AG04450 (cell line): ENCODE data around the gene ATP2B1. TPM values are rescaled to one million over a fixed set of nuclear protein-coding genes. Genes with fewer than 3 reads are reported as not detected.

ENCODE experiments used
- CTCF ChIA-PET: fragments of 300-600, 350-600 bp; formaldehyde crosslinking; extraction: SDS; loops from one replicate; lab custom pipeline; 2022; ENCODE audit warnings: antibody characterized with exemption, inconsistent platforms; lab: Charles Lee
- POLR2A ChIA-PET: fragments of 350-600 bp; formaldehyde crosslinking; extraction: SDS; loops from one replicate; lab custom pipeline; 2021; ENCODE audit warnings: antibody characterized with exemption, inconsistent platforms; lab: Yijun Ruan, JAX
- DNase-seq: peaks from one replicate; pipeline ENCODE4 v3.0.0-alpha.2; 2011; ENCODE audit warnings: low read depth, low spot score
- H3K27ac ChIP-seq: one replicate; pipeline ENCODE4 v1.5.1; 2012; ENCODE audit warnings: low read depth, low read length, control low read depth
- H3K27me3 ChIP-seq: one replicate; pipeline ENCODE4 v1.6.0; 2012; ENCODE audit warnings: low read length; ENCODE audit not compliant: control insufficient read depth, insufficient read depth
- H3K4me3 ChIP-seq: 2 replicates; pipeline ENCODE4 v1.5.1; 2011; ENCODE audit warnings: mild to moderate bottlenecking, low read depth, low read length, control low read depth
- H3K9me3 ChIP-seq: 2 replicates; pipeline ENCODE4 v1.5.1; 2012; ENCODE audit warnings: low read length; ENCODE audit not compliant: control insufficient read depth, insufficient read depth
- polyA plus RNA-seq: library from polyadenylated mRNA; depleted of rRNA; stranded (reverse); fragments of >200 nt; gene quantifications from 2 replicates; pipeline ENCODE4 v1.2.3, GENCODE V29; 2011; rRNA removed
- small RNA-seq: library from RNA; depleted of rRNA; stranded (forward); fragments of <200 nt; gene quantifications from one replicate; pipeline ENCODE3, GENCODE V24; 2012; ENCODE audit warnings: low read depth; ENCODE audit not compliant: insufficient read length
- TF ChIP-seq, protein P1 (sequence below): IDR thresholded peaks from 2 replicates; pipeline ENCODE4 v1.5.1; 2011; ENCODE audit warnings: low read depth, low read length, control low read depth, inconsistent platforms

ATP2B1 gene
- polyA plus RNA-seq, 1 experiment = 42.7 TPM

DNA sequence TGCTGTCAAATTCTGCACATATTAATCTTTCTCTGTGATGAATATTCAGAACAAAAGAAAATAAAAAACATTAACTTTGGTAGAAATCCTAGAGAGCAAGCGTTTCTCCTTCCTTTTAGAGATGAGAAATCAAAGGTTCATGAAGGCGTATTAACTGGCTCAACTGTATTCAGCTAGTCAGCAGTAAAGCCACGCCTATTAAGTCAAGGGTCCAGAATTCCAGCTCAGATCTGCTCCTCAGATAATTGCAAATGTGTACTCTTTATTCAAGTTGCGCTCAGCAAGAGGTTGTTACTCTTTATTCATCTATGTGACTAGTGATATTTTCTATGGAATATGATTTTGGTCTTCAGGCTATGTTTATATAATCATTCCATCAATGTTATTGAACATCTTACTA lies 169.7 kb downstream of the ATP2B1 start:
- no peaks in the 10 kb centered on the region for H3K27me3 ChIP-seq
- CTCF ChIA-PET = interaction anchor here (1.3 kb wide), 1 partner anchor 1315 kb away, joined by 3 read pairs; no protein-coding TSS in a partner anchor
- no peak overlapping the region for H3K27ac ChIP-seq
- no peak overlapping the region for H3K4me3 ChIP-seq
- POLR2A ChIA-PET = no interaction called here
- TF ChIP-seq, protein P1, sequence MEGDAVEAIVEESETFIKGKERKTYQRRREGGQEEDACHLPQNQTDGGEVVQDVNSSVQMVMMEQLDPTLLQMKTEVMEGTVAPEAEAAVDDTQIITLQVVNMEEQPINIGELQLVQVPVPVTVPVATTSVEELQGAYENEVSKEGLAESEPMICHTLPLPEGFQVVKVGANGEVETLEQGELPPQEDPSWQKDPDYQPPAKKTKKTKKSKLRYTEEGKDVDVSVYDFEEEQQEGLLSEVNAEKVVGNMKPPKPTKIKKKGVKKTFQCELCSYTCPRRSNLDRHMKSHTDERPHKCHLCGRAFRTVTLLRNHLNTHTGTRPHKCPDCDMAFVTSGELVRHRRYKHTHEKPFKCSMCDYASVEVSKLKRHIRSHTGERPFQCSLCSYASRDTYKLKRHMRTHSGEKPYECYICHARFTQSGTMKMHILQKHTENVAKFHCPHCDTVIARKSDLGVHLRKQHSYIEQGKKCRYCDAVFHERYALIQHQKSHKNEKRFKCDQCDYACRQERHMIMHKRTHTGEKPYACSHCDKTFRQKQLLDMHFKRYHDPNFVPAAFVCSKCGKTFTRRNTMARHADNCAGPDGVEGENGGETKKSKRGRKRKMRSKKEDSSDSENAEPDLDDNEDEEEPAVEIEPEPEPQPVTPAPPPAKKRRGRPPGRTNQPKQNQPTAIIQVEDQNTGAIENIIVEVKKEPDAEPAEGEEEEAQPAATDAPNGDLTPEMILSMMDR = no peak
- no peak for DNase-seq
- H3K9me3 ChIP-seq = no peaks in the 10 kb centered on the region

Small RNA genes within 50 kb of the gene (small RNA-seq; reads per million reads assigned to genes)
- gene AC025034.2 (not detected), gene RNA5SP365 (not detected), gene RNU6-148P (not detected)

Other genes starting within 250 kb of the ATP2B1 start
- 5.3 and 7.3 TPM in 2 replicates for gene GALNT4, start 184.0 kb downstream of the ATP2B1 start, polyA plus RNA-seq
- 9.3 and 11.9 TPM in 2 replicates for gene POC1B, start 182.8 kb downstream of the ATP2B1 start, polyA plus RNA-seq